IPS-20b (cell line): ENCODE measurements around the gene COL15A1.
A peak's percentile ranks its signal among the peaks of the same experiment; 100 is the strongest.

Source experiments
- H3K27ac ChIP-seq: one replicate; pipeline ENCODE4 v1.5.1; 2013; ENCODE audit warnings: low read length
- H3K27me3 ChIP-seq: 2 replicates; pipeline ENCODE4 v1.6.1; 2013; ENCODE audit warnings: mild to moderate bottlenecking, low read length, inconsistent platforms; ENCODE audit not compliant: insufficient read depth
- H3K36me3 ChIP-seq: 2 replicates; pipeline ENCODE4 v1.6.1; 2013; ENCODE audit warnings: low read depth, mild to moderate bottlenecking, inconsistent platforms, low read length, moderate library complexity; ENCODE audit not compliant: insufficient read depth
- H3K4me1 ChIP-seq: 2 replicates; pipeline ENCODE4 v1.6.1; 2013; ENCODE audit warnings: mild to moderate bottlenecking, control low read depth, inconsistent platforms, low read length, moderate library complexity; ENCODE audit not compliant: insufficient read depth
- H3K4me3 ChIP-seq: 2 replicates; pipeline ENCODE4 v1.5.1; 2013; ENCODE audit warnings: mild to moderate bottlenecking, low read length, inconsistent platforms
- H3K9ac ChIP-seq: 2 replicates; pipeline ENCODE4 v1.6.1; 2013; ENCODE audit warnings: low read depth, mild to moderate bottlenecking, inconsistent platforms, low read length, moderate library complexity
- H3K9me3 ChIP-seq: 2 replicates; pipeline ENCODE4 v1.6.1; 2013; ENCODE audit warnings: mild to moderate bottlenecking, low read depth, low read length, inconsistent platforms; ENCODE audit not compliant: insufficient read depth

COL15A1 gene

DNA sequence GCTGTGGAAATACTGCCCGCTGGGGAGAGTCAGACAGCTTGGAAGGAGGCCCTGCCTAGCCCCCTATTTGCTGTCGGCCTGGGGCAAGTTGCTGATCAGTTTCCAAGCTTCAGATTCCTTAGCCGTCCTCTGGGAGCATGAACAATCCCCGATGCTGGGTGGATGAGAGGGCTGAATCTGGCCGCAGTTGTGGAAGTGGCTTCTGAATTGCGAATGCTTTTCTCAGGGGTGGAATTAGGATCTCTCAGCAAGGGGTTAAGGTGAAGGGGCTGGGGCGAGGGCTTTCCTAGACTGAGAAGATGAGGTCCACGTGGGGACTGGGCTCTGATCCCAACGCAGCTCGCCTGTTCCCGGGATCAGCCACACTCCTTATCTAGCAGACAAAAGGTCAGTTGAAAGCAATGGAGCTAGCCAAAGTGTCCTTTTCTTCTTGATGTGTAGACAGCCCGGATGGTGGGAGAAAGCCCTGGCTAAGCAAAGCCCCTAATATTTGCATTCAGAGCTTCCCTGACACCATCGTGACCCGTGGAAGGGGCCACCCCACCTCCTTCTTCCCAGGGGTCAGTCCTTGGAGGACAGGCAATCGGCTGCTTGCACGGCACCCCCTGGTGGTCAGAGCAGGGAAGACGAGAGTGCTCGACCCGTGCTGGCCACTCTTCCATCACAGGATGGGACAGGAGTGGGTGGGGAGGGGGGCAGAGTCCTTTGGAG lies 54.9 kb downstream of the COL15A1 start:
- Histone ChIP-seq H3K27ac (no peak overlapping the region), H3K9me3 (no peaks in the 10 kb centered on the region), H3K27me3 (no peaks in the 10 kb centered on the region; the same call in 1 of the 2 replicates), H3K4me1 (peaks cover 12% of the 10 kb centered on the region; the same call in 1 of the 2 replicates), H3K36me3 (no peaks in the 10 kb centered on the region), H3K4me3 (peak overlapping the region; percentile 29; the same call in 1 of the 2 replicates), H3K9ac (no peak overlapping the region)

DNA sequence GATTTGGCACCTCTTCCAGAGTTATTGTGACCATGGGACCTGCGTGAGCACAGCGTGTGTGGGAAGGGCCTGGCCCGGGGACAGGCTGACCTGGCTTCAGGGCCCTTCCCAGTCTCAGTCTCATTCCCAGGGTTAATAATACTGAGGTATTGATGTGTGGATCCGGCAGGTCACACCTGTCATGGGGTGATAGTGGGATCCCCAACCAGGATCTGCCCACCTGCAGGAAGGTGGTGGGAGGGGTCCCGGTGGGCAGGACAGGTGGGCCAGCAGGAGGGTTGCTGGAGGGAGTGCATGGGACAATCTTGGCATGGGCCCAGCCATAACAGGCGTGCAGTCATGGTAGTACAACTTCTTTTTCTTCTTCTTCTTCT lies 55.4 kb downstream of the COL15A1 start:
- Histone ChIP-seq H3K4me1 (peaks cover 12% of the 10 kb centered on the region; the same call in 1 of the 2 replicates), H3K9me3 (no peaks in the 10 kb centered on the region), H3K4me3 (no peak overlapping the region), H3K36me3 (no peaks in the 10 kb centered on the region), H3K27ac (no peak overlapping the region), H3K27me3 (no peaks in the 10 kb centered on the region; the same call in 1 of the 2 replicates), H3K9ac (no peak overlapping the region)

DNA sequence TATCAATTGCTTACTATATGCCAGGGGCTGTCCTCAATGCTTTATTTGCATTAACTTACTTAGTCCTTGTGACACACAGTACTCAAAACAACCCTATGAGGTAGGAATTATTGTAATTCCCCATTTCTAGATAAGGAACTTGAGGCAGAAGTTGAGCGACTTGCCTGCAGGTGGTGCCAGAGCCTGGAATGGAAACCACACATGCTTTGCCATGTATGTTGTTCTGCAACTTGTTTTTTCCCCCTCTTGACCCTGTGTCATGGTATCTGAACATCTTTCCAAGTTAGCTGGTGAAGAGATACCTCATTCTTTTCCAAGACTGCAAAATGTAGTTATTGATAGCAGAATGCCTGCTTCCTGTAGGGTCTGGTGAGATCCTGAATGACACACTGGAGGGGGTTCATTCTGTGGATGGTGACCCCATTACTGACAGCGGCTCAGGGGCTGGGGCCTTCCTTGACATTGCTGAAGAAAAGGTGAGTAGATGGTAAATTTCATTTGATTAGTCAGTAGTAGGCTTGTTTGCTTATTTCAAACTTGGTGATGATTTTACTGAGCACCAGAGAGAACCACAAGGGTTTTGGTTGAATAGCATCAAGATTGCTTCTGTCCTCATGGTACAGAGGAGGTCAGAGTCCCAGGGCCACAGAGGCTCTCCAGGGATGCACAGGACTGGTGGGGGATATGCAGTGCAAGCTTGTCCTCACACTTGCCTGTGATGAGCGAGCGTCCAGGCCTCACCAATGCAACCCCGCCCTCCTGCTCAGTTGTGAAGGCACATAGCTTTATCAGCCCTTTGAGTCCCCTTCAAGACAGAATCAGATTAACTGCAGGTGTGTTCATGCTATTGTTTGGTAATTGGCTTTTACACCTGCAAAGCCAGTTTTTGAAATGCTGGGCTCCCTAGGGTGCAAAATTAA lies 57.0 kb downstream of the COL15A1 start:
- H3K9me3 ChIP-seq: no peaks in the 10 kb centered on the region
- H3K9ac ChIP-seq: no peak overlapping the region
- H3K27me3 ChIP-seq: no peaks in the 10 kb centered on the region; the same call in 1 of the 2 replicates
- H3K36me3 ChIP-seq: no peaks in the 10 kb centered on the region
- no peak overlapping the region for H3K27ac ChIP-seq
- H3K4me1 ChIP-seq: peaks cover 12% of the 10 kb centered on the region; the same call in 1 of the 2 replicates
- H3K4me3 ChIP-seq: no peak overlapping the region

DNA sequence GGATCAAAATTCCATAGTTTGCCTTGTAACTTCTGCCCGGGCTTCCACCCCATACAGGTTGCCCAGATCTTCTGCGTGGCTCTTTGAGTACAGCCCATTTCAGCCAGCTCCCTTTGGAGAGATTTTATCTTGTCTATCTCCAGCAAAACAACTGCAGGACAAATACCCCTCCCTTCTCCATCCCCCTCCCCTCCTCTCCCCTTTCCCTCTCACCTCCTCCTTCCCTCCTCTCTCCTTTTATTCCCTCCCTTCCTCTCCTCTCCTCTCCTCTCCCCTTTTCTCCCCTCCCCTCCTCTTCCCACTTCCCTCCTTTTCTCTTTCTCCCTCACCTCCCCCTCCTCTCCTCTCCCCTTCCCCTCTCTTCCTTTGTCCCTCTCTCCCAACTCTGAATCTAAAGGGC lies 58.2 kb downstream of the COL15A1 start:
- no peaks in the 10 kb centered on the region; the same call in 1 of the 2 replicates for H3K27me3 ChIP-seq
- no peak overlapping the region for H3K4me3 ChIP-seq
- no peak overlapping the region for H3K9ac ChIP-seq

DNA sequence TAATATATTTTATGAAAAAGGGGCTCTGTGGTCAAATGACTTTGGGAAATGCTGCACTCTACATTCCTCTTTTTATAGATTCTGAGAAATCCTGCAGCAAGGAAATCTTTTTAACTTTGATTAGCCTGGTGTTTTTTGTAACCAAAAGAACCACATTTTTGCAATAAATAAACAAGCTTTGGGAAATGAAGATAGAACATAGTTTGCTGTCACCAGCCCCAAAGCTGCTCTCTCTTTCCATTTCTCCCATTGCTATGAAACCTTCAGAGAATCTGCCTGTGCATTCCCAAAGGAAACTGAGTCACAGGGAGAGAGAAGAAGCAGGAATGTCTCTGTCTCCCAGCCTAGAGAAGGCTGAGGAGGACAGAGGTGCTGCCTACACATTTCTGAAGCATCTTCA lies 59.0 kb downstream of the COL15A1 start:
- H3K27ac ChIP-seq: no peak overlapping the region
- H3K9ac ChIP-seq: no peak overlapping the region
- H3K4me3 ChIP-seq: no peak overlapping the region
- H3K4me1 ChIP-seq: peaks cover 12% of the 10 kb centered on the region; the same call in 1 of the 2 replicates
- no peaks in the 10 kb centered on the region for H3K27me3 ChIP-seq
- no peaks in the 10 kb centered on the region for H3K9me3 ChIP-seq
- no peaks in the 10 kb centered on the region for H3K36me3 ChIP-seq

More for the DNA sequence above, 58.2 kb downstream of the COL15A1 start:
- no peaks in the 10 kb centered on the region for H3K9me3 ChIP-seq
- no peaks in the 10 kb centered on the region for H3K36me3 ChIP-seq
- no peak overlapping the region for H3K27ac ChIP-seq
- peaks cover 12% of the 10 kb centered on the region; the same call in 1 of the 2 replicates for H3K4me1 ChIP-seq

DNA sequence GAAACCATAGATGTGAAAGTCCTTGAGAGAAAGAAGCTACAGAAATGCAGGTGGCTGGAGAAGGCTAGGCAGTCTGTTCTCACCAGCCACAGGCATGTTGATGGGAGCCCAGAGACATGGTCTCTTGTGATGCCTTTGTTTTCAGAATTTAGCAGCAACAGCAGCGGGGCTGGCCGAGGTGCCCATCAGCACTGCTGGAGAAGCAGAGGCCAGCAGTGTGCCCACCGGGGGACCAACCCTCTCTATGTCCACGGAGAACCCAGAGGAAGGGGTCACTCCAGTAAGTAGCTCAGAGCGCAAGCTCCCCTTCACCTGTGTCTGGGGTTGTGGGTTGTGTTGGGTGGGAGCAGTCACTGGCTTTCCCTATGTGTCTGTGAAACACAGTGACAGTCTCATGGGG lies 59.6 kb downstream of the COL15A1 start:
- Histone ChIP-seq H3K36me3 (no peaks in the 10 kb centered on the region), H3K9ac (no peak overlapping the region), H3K9me3 (0 out of 2 replicates have a peak, but pooled peaks cover 5% of the 10 kb centered on the region), H3K27me3 (no peaks in the 10 kb centered on the region), H3K4me3 (no peak overlapping the region), H3K27ac (no peak overlapping the region), H3K4me1 (peaks cover 12% of the 10 kb centered on the region; the same call in 1 of the 2 replicates)

DNA sequence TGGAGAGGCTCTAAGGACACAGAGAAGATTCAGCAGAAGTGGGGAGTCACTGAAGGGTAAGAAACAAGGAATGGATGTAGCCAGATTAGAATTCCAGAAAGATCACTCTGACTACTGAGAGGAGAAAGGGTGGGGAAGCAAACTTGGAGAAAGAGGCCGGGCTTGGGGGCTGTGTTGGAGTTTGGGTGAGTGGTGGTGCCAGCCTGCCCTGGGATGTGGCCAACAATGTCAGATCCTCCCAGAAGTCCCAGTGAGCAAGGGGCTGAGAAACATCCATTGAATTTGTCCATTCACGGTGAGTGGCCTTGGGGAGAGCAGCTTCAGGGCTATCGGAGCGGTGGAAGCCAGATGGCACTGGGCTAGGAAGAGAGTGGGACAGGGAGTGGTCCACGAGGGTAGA lies 60.4 kb downstream of the COL15A1 start:
- H3K36me3 ChIP-seq: no peaks in the 10 kb centered on the region
- H3K27me3 ChIP-seq: no peaks in the 10 kb centered on the region
- peaks cover 12% of the 10 kb centered on the region; the same call in 1 of the 2 replicates for H3K4me1 ChIP-seq
- H3K4me3 ChIP-seq: no peak overlapping the region
- H3K27ac ChIP-seq: no peak overlapping the region
- peaks cover 11% of the 10 kb centered on the region for H3K9me3 ChIP-seq
- no peak overlapping the region for H3K9ac ChIP-seq

DNA sequence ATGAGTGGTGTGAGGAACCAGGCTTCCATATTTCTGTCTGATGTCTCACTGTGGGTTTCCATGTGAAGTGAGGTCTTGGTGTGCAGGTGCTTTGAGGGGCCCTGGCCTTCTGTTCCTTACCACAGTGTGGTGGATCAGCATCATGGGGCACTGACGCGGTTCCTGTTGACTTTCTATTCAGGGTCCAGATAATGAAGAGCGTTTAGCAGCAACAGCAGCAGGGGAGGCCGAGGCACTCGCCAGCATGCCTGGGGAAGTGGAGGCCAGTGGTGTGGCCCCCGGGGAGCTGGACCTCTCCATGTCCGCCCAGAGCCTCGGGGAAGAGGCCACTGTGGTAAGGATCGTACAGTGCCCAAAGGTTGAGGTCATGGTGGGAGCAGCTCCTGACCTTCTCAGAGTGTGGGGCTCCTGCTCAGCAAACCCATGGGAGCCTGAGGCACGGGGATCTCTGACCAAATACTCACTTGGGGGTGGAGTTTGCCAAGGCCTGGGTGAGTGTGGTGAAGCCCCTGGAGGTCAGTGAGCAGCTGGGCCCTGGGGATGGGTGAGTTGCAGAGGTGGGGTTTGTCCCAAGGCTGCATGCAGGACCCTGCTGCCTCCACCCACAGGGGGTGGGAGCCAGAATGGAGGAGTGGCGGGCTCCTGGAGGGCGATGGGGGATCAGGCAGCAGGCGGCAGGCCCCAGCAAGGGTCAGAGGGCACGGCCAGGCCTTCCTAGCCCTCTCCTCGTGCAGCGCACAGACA lies 61.2 kb downstream of the COL15A1 start:
- no peaks in the 10 kb centered on the region for H3K27me3 ChIP-seq
- no peak overlapping the region for H3K9ac ChIP-seq
- no peak overlapping the region for H3K4me3 ChIP-seq
- peaks cover 12% of the 10 kb centered on the region; the same call in 1 of the 2 replicates for H3K4me1 ChIP-seq
- H3K9me3 ChIP-seq: peaks cover 17% of the 10 kb centered on the region
- no peak overlapping the region for H3K27ac ChIP-seq
- H3K36me3 ChIP-seq: no peaks in the 10 kb centered on the region

DNA sequence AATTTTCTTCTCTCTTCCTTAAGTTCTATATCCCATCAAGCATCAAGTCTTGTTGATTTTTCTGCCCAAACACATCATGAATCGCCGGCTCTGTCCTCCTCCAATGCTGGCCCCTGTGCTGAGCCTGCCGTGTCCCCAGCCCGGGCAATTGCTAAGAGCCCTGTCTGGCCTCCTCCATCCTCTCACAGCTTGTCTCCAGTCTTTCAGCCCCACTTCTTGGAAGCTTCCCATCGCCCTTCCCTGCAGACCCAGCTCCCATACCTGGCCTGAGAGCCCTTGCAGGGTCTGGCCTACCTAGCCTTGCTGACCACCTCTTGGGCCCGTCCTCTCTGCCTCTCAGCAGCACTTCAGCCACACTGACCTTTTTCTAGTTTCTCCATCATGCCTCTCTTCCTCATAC lies 61.9 kb downstream of the COL15A1 start:
- Histone ChIP-seq H3K27me3 (no peaks in the 10 kb centered on the region), H3K27ac (no peak overlapping the region), H3K9ac (no peak overlapping the region), H3K4me1 (peaks cover 12% of the 10 kb centered on the region; the same call in 1 of the 2 replicates), H3K4me3 (no peak overlapping the region), H3K9me3 (peaks cover 25% of the 10 kb centered on the region), H3K36me3 (no peaks in the 10 kb centered on the region)

DNA sequence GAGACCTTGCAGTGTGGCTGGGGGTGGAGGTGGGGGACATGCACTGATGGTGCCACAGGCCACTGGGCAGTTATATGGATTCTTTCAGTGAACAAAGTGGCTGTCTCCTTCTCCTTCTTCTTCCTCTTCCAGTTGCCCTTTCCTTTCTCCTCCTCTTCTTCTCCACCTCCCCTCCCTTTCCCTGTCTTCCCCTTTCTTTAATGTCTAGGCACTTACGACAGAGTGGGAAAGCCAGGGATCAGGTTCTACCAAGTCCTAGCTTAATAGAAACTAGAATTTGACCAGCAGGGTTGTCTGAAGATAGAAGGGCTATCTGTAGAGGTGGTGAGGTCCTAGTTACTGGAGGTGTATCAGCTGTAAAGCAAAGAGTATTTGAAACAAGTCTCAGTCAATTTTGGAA lies 62.8 kb downstream of the COL15A1 start:
- peaks cover 33% of the 10 kb centered on the region for H3K9me3 ChIP-seq
- no peak overlapping the region for H3K4me3 ChIP-seq
- H3K27me3 ChIP-seq: no peaks in the 10 kb centered on the region
- no peak overlapping the region for H3K27ac ChIP-seq
- H3K4me1 ChIP-seq: peaks cover 5% of the 10 kb centered on the region; the same call in 1 of the 2 replicates
- H3K9ac ChIP-seq: no peak overlapping the region
- no peaks in the 10 kb centered on the region for H3K36me3 ChIP-seq

DNA sequence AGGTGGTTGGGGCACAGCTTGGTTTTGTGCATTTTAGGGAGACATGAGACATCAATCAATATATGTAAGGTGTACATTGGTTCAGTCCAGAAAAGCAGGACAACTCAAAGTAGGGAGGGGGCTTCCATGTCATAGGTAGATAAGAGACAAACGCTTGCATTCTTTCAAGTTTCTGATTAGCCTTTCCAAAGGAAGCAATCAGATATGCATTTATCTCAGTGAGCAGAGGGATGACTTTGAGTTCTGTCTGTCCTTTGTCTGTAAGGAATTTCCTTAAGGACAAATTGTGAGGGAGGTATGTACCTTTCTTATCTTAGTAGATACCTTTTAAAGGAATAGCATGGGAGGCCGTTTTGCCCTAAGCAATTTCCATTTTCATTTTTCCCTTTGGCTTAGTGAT lies 63.3 kb downstream of the COL15A1 start:
- H3K9me3 ChIP-seq: peaks cover 36% of the 10 kb centered on the region
- H3K27me3 ChIP-seq: no peaks in the 10 kb centered on the region
- no peak overlapping the region for H3K27ac ChIP-seq
- peaks cover 3% of the 10 kb centered on the region; the same call in 1 of the 2 replicates for H3K4me1 ChIP-seq
- no peaks in the 10 kb centered on the region for H3K36me3 ChIP-seq
- H3K9ac ChIP-seq: no peak overlapping the region
- no peak overlapping the region for H3K4me3 ChIP-seq
